G401.6 (cell line): ENCODE data around the gene DNAL1.

ENCODE experiments used
- FAIRE-seq: peaks from 2 replicates; lab custom pipeline; 2012; peaks lifted over from hg19 to GRCh38; lab: Jason Lieb, UNC

Gene DNAL1

GRCh38 chr14:73744874-73745529 is 100.2 kb downstream of the DNAL1 start:
- FAIRE-seq: no peak

- FAIRE-seq: no peak
These were observed 101.1 kb downstream of the DNAL1 start for GRCh38 chr14:73745571-73746519.

- no peak for FAIRE-seq
These were observed 102.0 kb downstream of the DNAL1 start for GRCh38 chr14:73746520-73747378.

- FAIRE-seq: peak; percentile 64
These were observed 102.8 kb downstream of the DNAL1 start for GRCh38 chr14:73747379-73748211.

- FAIRE-seq: no peak
These were observed 104.1 kb downstream of the DNAL1 start for GRCh38 chr14:73748858-73749357.

GRCh38 chr14:73749706-73750530 is 105.1 kb downstream of the DNAL1 start:
- FAIRE-seq: no peak

GRCh38 chr14:73750531-73750901 is 105.7 kb downstream of the DNAL1 start:
- no peak for FAIRE-seq

- FAIRE-seq: no peak
These were observed 106.4 kb downstream of the DNAL1 start for GRCh38 chr14:73751157-73751691.

GRCh38 chr14:73752297-73752992 is 107.7 kb downstream of the DNAL1 start:
- FAIRE-seq: no peak
